Measurements from ENCODE around the gene SYT6.

- TF ChIP-seq CTCF (IDR thresholded peaks at IDR 0.05) (no peak), POLR2A (IDR thresholded peaks at IDR 0.05) (no peak)
These were observed 13.6 kb upstream of the SYT6 start for GRCh38 chr1:114167226-114167625.

Data from uterus (tissue), 2 donors.